ENCODE data around the gene RACK1.

Gene RACK1

DNA sequence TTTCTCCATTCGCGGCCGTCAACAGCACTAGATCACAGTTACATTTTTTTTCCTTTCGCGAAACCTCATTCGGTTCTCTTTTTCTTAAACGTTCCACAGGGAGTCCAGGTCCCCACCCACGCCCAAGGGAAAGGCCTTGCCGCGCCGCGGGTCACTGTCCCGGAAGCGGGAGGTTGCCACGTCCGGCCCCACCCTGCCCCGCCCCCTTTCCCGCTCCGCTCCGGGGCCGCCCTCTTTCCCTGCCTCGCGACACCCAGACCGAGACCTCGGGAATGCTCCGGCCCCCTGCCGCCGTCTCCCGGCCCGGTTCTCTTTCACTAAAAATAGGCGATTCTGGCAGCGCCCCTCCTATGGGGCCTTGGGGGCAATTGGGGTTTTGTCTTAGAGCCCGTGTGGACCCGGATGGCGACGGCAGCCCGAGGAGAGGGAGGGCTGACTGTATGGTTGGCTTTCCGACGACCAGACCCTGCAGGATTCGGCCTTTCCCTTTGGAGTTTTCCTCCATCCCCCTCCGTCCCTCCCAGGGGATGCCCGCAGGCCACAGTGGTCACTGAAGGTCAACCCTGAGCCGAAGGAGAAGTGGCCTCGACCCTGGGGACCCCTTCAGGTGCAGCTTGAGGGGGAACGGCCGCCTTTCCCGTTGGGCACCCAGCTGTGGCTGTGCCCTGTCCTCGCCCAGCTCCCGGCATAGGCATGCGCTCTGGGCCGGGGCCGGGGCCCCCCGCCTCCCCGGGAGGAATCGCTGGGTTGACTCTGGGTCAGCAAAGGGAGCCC lies 2.8 kb upstream of the RACK1 start:
- peak overlapping the region; percentile 97 for H3K4me2 ChIP-seq (ENCODE audit: low read depth, low read length)
- H3K27ac ChIP-seq (ENCODE audit: low read length), result peak overlapping the region; percentile 6; the same call in 1 of the 2 replicates
- H3K4me1 ChIP-seq (ENCODE audit: low read length), result peaks cover 28% of the 10 kb centered on the region
- H3F3A ChIP-seq (ENCODE audit: insufficient read depth, low read length), result peaks cover 37% of the 10 kb centered on the region
- peak overlapping the region; percentile 98 for H3K4me3 ChIP-seq (ENCODE audit: low read length)
- H3K36me3 ChIP-seq (replicated peaks; ENCODE audit: insufficient read depth, low read length), result peaks cover 8% of the 10 kb centered on the region; the same call in 1 of the 2 replicates
- H3K27me3 ChIP-seq (replicated peaks; ENCODE audit: insufficient read depth, low read length), result no peaks in the 10 kb centered on the region
- peaks cover 6% of the 10 kb centered on the region for H4K20me1 ChIP-seq (ENCODE audit: insufficient read depth, low read length)
- peaks cover 39% of the 10 kb centered on the region for H3K79me2 ChIP-seq (ENCODE audit: low read length)
- H3K9me3 ChIP-seq (replicated peaks; ENCODE audit: insufficient read depth, low read length), result no peaks in the 10 kb centered on the region
- H3K9me2 ChIP-seq (replicated peaks; ENCODE audit: insufficient read depth, low read length), result no peaks in the 10 kb centered on the region
- H3K9ac ChIP-seq (ENCODE audit: low read length), result peak overlapping the region; percentile 59
- peak overlapping the region; percentile 92 for H2AFZ ChIP-seq (ENCODE audit: low read length)
- DNase-seq, result peak; percentile 42
- no peak for TF ChIP-seq EZH2 (optimal IDR thresholded peaks at IDR 0.05; ENCODE audit: low read depth, low read length)

DNA sequence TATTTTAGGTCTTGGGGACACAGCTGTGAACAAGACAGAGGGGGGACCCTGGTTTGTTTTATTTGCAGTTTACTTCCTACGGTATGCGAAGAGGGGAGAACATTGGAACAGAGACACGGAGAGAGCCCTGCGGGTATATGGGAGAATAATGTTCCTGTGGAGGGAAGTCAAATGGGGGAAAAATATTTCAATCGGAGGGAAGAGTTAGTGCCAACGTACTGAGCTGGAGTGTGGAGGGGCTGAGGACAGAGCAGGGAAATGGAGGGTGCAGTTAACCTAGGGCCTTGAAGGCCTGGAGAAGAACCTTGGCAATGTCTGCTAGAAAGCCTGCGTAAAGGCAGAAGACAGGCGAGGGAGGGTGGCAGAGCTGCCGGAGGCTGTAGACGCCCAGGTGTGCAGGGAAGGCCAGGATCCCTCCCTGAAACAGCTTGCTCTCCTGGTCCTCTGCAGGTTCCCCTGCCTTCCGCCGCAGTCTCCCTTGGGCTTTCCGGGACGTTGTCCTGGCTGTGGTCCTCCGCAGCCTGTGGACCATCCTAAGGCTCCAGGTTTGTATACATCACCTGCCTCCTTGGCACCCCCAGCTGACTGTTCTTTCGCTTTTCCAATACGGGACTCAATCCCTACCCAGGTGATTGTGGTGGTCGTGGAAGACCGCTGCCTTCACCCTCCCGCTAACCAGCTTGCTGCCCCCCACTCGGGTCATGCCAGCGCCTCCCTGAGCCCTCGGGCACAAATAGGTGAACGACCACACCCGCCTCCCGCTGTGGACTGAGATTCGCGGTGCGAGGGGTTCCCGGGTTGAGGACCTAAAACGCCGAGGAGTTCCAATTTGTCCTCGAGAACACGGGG lies 1.9 kb upstream of the RACK1 start:
- Histone ChIP-seq H3K36me3 (replicated peaks; ENCODE audit: insufficient read depth, low read length) (peaks cover 13% of the 10 kb centered on the region; the same call in 1 of the 2 replicates), H3F3A (ENCODE audit: insufficient read depth, low read length) (peaks cover 41% of the 10 kb centered on the region), H3K9me3 (replicated peaks; ENCODE audit: insufficient read depth, low read length) (no peaks in the 10 kb centered on the region), H3K4me2 (ENCODE audit: low read depth, low read length) (peak overlapping the region; percentile 97), H3K27me3 (replicated peaks; ENCODE audit: insufficient read depth, low read length) (no peaks in the 10 kb centered on the region), H3K4me1 (ENCODE audit: low read length) (peaks cover 31% of the 10 kb centered on the region), H3K9me2 (replicated peaks; ENCODE audit: insufficient read depth, low read length) (no peaks in the 10 kb centered on the region), H3K27ac (ENCODE audit: low read length) (peak overlapping the region; percentile 6; the same call in 1 of the 2 replicates), H3K9ac (ENCODE audit: low read length) (peak overlapping the region; percentile 59), H2AFZ (ENCODE audit: low read length) (peak overlapping the region; percentile 92), H3K79me2 (ENCODE audit: low read length) (peaks cover 44% of the 10 kb centered on the region), H4K20me1 (ENCODE audit: insufficient read depth, low read length) (peaks cover 11% of the 10 kb centered on the region), H3K4me3 (ENCODE audit: low read length) (peak overlapping the region; percentile 98)
- no peak for DNase-seq
- no peak for TF ChIP-seq EZH2phosphoT487 (IDR thresholded peaks at IDR 0.05; ENCODE audit: low read length)
- TF ChIP-seq, protein P1, sequence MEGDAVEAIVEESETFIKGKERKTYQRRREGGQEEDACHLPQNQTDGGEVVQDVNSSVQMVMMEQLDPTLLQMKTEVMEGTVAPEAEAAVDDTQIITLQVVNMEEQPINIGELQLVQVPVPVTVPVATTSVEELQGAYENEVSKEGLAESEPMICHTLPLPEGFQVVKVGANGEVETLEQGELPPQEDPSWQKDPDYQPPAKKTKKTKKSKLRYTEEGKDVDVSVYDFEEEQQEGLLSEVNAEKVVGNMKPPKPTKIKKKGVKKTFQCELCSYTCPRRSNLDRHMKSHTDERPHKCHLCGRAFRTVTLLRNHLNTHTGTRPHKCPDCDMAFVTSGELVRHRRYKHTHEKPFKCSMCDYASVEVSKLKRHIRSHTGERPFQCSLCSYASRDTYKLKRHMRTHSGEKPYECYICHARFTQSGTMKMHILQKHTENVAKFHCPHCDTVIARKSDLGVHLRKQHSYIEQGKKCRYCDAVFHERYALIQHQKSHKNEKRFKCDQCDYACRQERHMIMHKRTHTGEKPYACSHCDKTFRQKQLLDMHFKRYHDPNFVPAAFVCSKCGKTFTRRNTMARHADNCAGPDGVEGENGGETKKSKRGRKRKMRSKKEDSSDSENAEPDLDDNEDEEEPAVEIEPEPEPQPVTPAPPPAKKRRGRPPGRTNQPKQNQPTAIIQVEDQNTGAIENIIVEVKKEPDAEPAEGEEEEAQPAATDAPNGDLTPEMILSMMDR (IDR thresholded peaks at IDR 0.05; ENCODE audit: low read length), result no peak
- no peak for TF ChIP-seq EZH2 (optimal IDR thresholded peaks at IDR 0.05; ENCODE audit: low read depth, low read length)

DNA sequence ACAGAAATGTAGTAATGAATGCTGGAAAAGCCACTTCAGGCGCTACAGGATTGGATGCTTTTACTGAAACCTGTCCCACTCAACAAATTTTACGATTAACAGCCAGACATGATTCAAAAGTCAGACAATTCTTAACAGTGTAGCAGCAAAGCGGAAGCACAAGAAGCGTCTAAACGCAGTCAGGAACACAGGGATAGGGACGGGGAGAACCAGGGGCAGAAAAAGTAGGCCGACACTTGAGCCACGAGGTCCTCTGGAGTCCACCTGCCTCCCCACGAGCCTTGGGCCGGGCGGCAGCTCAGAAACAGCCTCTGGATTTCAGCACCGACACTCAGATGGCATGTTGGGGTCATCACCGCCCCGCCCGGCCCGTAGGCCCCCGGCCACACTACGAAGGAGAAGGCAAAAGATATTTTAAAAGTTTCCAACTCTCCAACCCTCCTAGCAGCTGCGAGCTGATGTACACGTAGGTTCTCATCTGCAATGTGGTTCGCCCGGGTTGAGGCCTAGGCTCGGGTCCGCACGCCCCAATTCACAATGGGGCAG lies 615 bp downstream of the RACK1 start:
- peak overlapping the region; percentile 81; the same call in 1 of the 2 replicates for H2AFZ ChIP-seq (ENCODE audit: low read length)
- DNase-seq, result peak; percentile 23
- H3K36me3 ChIP-seq (replicated peaks; ENCODE audit: insufficient read depth, low read length), result peaks cover 26% of the 10 kb centered on the region; the same call in 1 of the 2 replicates
- H3K4me3 ChIP-seq (ENCODE audit: low read length), result peak overlapping the region; percentile 98
- H3K9me2 ChIP-seq (replicated peaks; ENCODE audit: insufficient read depth, low read length), result no peaks in the 10 kb centered on the region
- peak overlapping the region; percentile 99 for H3K9ac ChIP-seq (ENCODE audit: low read length)
- H3K27ac ChIP-seq (ENCODE audit: low read length), result peak overlapping the region; percentile 80
- H3K9me3 ChIP-seq (replicated peaks; ENCODE audit: insufficient read depth, low read length), result no peaks in the 10 kb centered on the region
- peaks cover 23% of the 10 kb centered on the region for H4K20me1 ChIP-seq (ENCODE audit: insufficient read depth, low read length)
- H3K4me2 ChIP-seq (ENCODE audit: low read depth, low read length), result peak overlapping the region; percentile 96
- TF ChIP-seq, protein P1 (IDR thresholded peaks at IDR 0.05; ENCODE audit: low read length), result no peak
- TF ChIP-seq EZH2phosphoT487 (IDR thresholded peaks at IDR 0.05; ENCODE audit: low read length), result no peak
- no peak for TF ChIP-seq EZH2 (optimal IDR thresholded peaks at IDR 0.05; ENCODE audit: low read depth, low read length)
- H3K4me1 ChIP-seq (ENCODE audit: low read length), result peaks cover 31% of the 10 kb centered on the region
- peaks cover 57% of the 10 kb centered on the region for H3F3A ChIP-seq (ENCODE audit: insufficient read depth, low read length)
- H3K79me2 ChIP-seq (ENCODE audit: low read length), result peaks cover 70% of the 10 kb centered on the region
- H3K27me3 ChIP-seq (replicated peaks; ENCODE audit: insufficient read depth, low read length), result no peaks in the 10 kb centered on the region

All from MM.1S (cell line).